Activated CD8-positive, alpha-beta T cell treated with anti-CD3 and anti-CD28 coated beads for 36 hours (primary cell): ENCODE results near the gene SLC26A1. TPM values are rescaled to one million over a fixed set of nuclear protein-coding genes. Genes with fewer than 3 reads are reported as not detected.

ENCODE experiments used
- ATAC-seq: fragments of 200-7000 bp; cut with Tn5 transposase; one replicate; pipeline ENCODE4 v1.10.0; 2021; ENCODE audit warnings: mild to moderate bottlenecking, moderate library complexity
- CTCF ChIA-PET: fragments of 350-600 bp; sonication (Branson Sonifier 250); formaldehyde crosslinking; loops from one replicate; lab custom pipeline; 2021; ENCODE audit warnings: antibody characterized with exemption; lab: Charles Lee
- POLR2A ChIA-PET: fragments of 350-600 bp; sonication (Branson Sonifier 250); formaldehyde crosslinking; loops from one replicate; lab custom pipeline; 2021; ENCODE audit warnings: antibody characterized with exemption; lab: Charles Lee
- DNase-seq: peaks from one replicate; pipeline ENCODE4 v3.0.0-alpha.2; 2020
- H3K27ac Mint-ChIP-seq: one replicate; pipeline ENCODE4 v1.8.0; 2021; ENCODE audit warnings: mild to moderate bottlenecking, mixed read lengths
- H3K27me3 Mint-ChIP-seq: one replicate; pipeline ENCODE4 v1.8.0; 2021; ENCODE audit warnings: mixed read lengths
- H3K36me3 Mint-ChIP-seq: one replicate; pipeline ENCODE4 v1.8.0; 2021; ENCODE audit warnings: low read depth, mixed read lengths
- H3K4me1 Mint-ChIP-seq: one replicate; pipeline ENCODE4 v1.8.0; 2021; ENCODE audit warnings: low read depth, mixed read lengths
- H3K4me3 Mint-ChIP-seq: one replicate; pipeline ENCODE4 v1.8.0; 2021; ENCODE audit warnings: mild to moderate bottlenecking, moderate library complexity, mixed read lengths
- H3K9me3 Mint-ChIP-seq: one replicate; pipeline ENCODE4 v1.8.0; 2021; ENCODE audit warnings: mixed read lengths
- CTCF ChIP-seq: fragments of 200-600 bp; IDR thresholded peaks from one replicate; pipeline ENCODE4 v1.8.0; 2022; ENCODE audit warnings: antibody characterized with exemption, mild to moderate bottlenecking
- intact Hi-C: fragments of 100-400 bp; cut with micrococcal nuclease; formaldehyde crosslinking; loops from one replicate; pipeline ENCODE4 v1.10.0; 2022
- total RNA-seq, 2 experiments: library from RNA; stranded (reverse); gene quantifications; one replicate each; pipeline ENCODE4 v1.2.3, GENCODE V29; 2021

Gene SLC26A1
- total RNA-seq, 2 experiments from 2014 or later: 0.27 TPM; not detected in 1

- Mint-ChIP-seq H3K27me3 (no peaks in the 10 kb centered on the region), H3K4me3 (peak overlapping the region; percentile 58), H3K27ac (peak overlapping the region; percentile 8), H3K9me3 (no peaks in the 10 kb centered on the region), H3K36me3 (no peaks in the 10 kb centered on the region), H3K4me1 (peaks cover 13% of the 10 kb centered on the region)
- DNase-seq: peak; percentile 68
- intact Hi-C loops: no loop called here
- CTCF ChIA-PET: interaction anchor here (1.0 kb wide), 1 partner anchor 14 kb away, joined by 3 read pairs; the partner anchor contains the start of gene IDUA
- peak; percentile 50 for ATAC-seq
- POLR2A ChIA-PET: interaction anchor here (1.0 to 1.9 kb wide), 3 partner anchors 10 to 40 kb away, joined by 3 to 6 read pairs (median 5); partner anchors contain the start of genes GAK, IDUA and TMEM175
- no peak for TF ChIP-seq CTCF
Measured at GRCh38 chr4:972651-973424, 20.4 kb downstream of the SLC26A1 start.

- no peak for TF ChIP-seq CTCF
- no peak for DNase-seq
- Mint-ChIP-seq H3K4me1 (peaks cover 13% of the 10 kb centered on the region), H3K27ac (no peak overlapping the region), H3K36me3 (no peaks in the 10 kb centered on the region), H3K4me3 (peak overlapping the region; percentile 58), H3K27me3 (no peaks in the 10 kb centered on the region), H3K9me3 (no peaks in the 10 kb centered on the region)
- ATAC-seq: no peak
- CTCF ChIA-PET: interaction anchor here (1.0 kb wide), 1 partner anchor 15 kb away, joined by 3 read pairs; the partner anchor contains the start of gene IDUA
- POLR2A ChIA-PET: interaction anchor here (1.0 to 1.9 kb wide), 3 partner anchors 9 to 39 kb away, joined by 3 to 6 read pairs (median 5); partner anchors contain the start of genes GAK, IDUA and TMEM175
- intact Hi-C loops: no loop called here
Measured at GRCh38 chr4:971666-972500, 21.3 kb downstream of the SLC26A1 start.

- peak overlapping the region; percentile 36 for H3K4me3 Mint-ChIP-seq
- no peaks in the 10 kb centered on the region for H3K9me3 Mint-ChIP-seq
- no peak for TF ChIP-seq CTCF
- no peak overlapping the region for H3K27ac Mint-ChIP-seq
- peaks cover 13% of the 10 kb centered on the region for H3K4me1 Mint-ChIP-seq
- ChIA-PET CTCF (interaction anchor here (1.2 kb wide), 1 partner anchor 297 kb away, joined by 3 read pairs; the partner anchor contains the start of gene ATP5ME), POLR2A (interaction anchor here (1.9 kb wide), 1 partner anchor 8 kb away, joined by 5 read pairs; no protein-coding TSS in a partner anchor)
- H3K27me3 Mint-ChIP-seq: no peaks in the 10 kb centered on the region
- ATAC-seq (no peak), DNase-seq (no peak)
- H3K36me3 Mint-ChIP-seq: no peaks in the 10 kb centered on the region
- intact Hi-C loops: no loop called here
Measured at GRCh38 chr4:970854-971520, 22.2 kb downstream of the SLC26A1 start.

GRCh38 chr4:970046-970745 lies 23.0 kb downstream of the SLC26A1 start:
- Mint-ChIP-seq H3K27me3 (no peaks in the 10 kb centered on the region), H3K4me1 (peaks cover 13% of the 10 kb centered on the region), H3K27ac (peak overlapping the region; percentile 6), H3K4me3 (no peak overlapping the region), H3K9me3 (no peaks in the 10 kb centered on the region), H3K36me3 (no peaks in the 10 kb centered on the region)
- no peak for TF ChIP-seq CTCF
- peak; percentile 48 for DNase-seq
- intact Hi-C loops: no loop called here
- peak; percentile 31 for ATAC-seq
- CTCF ChIA-PET: interaction anchor here (1.2 kb wide), 1 partner anchor 297 kb away, joined by 3 read pairs; the partner anchor contains the start of gene ATP5ME
- POLR2A ChIA-PET: no interaction called here
